ENCODE data around the gene EMC1.
"Not testable (repeated sequence)": the region's sequence is repeated elsewhere in the genome, so short reads cannot be mapped to it uniquely, and the experiment has no call there.

Gene EMC1

GRCh38 chr1:19196331-19196730 is 55.0 kb downstream of the EMC1 start:
- no peak for DNase-seq (ENCODE audit: extremely low read depth in 1 of 2, low read depth in 1 of 2)

- DNase-seq (ENCODE audit: extremely low read depth in 1 of 2, low read depth in 1 of 2): no peak
Observed at GRCh38 chr1:19193004-19193403, 58.3 kb downstream of the EMC1 start.

GRCh38 chr1:19191811-19192210 is 59.5 kb downstream of the EMC1 start:
- DNase-seq (ENCODE audit: extremely low read depth in 1 of 2, low read depth in 1 of 2): no peak

GRCh38 chr1:19190468-19190867 is 60.9 kb downstream of the EMC1 start:
- DNase-seq (ENCODE audit: extremely low read depth in 1 of 2, low read depth in 1 of 2): no peak

GRCh38 chr1:19189270-19189669 is 62.1 kb downstream of the EMC1 start:
- DNase-seq (ENCODE audit: extremely low read depth in 1 of 2, low read depth in 1 of 2): no peak

GRCh38 chr1:19187852-19188251 is 63.5 kb downstream of the EMC1 start:
- no peak for DNase-seq (ENCODE audit: extremely low read depth in 1 of 2, low read depth in 1 of 2)

- no peak for DNase-seq (ENCODE audit: extremely low read depth in 1 of 2, low read depth in 1 of 2)
Observed at GRCh38 chr1:19186001-19186400, 65.3 kb downstream of the EMC1 start.

- DNase-seq (ENCODE audit: extremely low read depth in 1 of 2, low read depth in 1 of 2): no peak
Observed at GRCh38 chr1:19182223-19182622, 69.1 kb downstream of the EMC1 start.

- DNase-seq (ENCODE audit: extremely low read depth in 1 of 2, low read depth in 1 of 2): not testable (repeated sequence)
Observed at GRCh38 chr1:19180265-19180657, 71.1 kb downstream of the EMC1 start.

GRCh38 chr1:19179597-19180264 is 71.6 kb downstream of the EMC1 start:
- DNase-seq (ENCODE audit: extremely low read depth in 1 of 2, low read depth in 1 of 2): no peak

GRCh38 chr1:19178734-19179398 is 72.5 kb downstream of the EMC1 start:
- DNase-seq (ENCODE audit: extremely low read depth in 1 of 2, low read depth in 1 of 2): no peak

- no peak for DNase-seq (ENCODE audit: extremely low read depth in 1 of 2, low read depth in 1 of 2)
Observed at GRCh38 chr1:19177811-19178210, 73.5 kb downstream of the EMC1 start.

- no peak for DNase-seq (ENCODE audit: extremely low read depth in 1 of 2, low read depth in 1 of 2)
Observed at GRCh38 chr1:19169642-19170041, 81.7 kb downstream of the EMC1 start.

GRCh38 chr1:19167140-19167539 is 84.2 kb downstream of the EMC1 start:
- no peak for DNase-seq (ENCODE audit: extremely low read depth in 1 of 2, low read depth in 1 of 2)

- DNase-seq (ENCODE audit: extremely low read depth in 1 of 2, low read depth in 1 of 2): no peak
Observed at GRCh38 chr1:19166066-19166465, 85.3 kb downstream of the EMC1 start.

All from stimulated activated CD8-positive, alpha-beta memory T cell treated with anti-CD3 and anti-CD28 coated beads, Interleukin-7, amount 100 ng/mL, for 48 hours (primary cell).